Measurements from ENCODE around the gene GRIK4.

GRIK4 gene

GRCh38 chr11:120629407-120630080 lies 118.0 kb downstream of the GRIK4 start:
- no peak for DNase-seq (ENCODE audit: low read depth, low spot score)
- H3K4me3 ChIP-seq (ENCODE audit: low read depth, low read length) = no peak overlapping the region
- ChIA-PET CTCF (interaction anchor here (1.5 kb wide), 1 partner anchor 55 kb away, joined by 4 read pairs; no protein-coding TSS in a partner anchor), POLR2A (no interaction called here)
- no peak for TF ChIP-seq CTCF (IDR thresholded peaks at IDR 0.05; ENCODE audit: insufficient read depth, low read length, missing control alignments)

- CTCF ChIA-PET = interaction anchor here (1.4 to 1.5 kb wide), 2 partner anchors 55 kb away, joined by 4 to 5 read pairs; no protein-coding TSS in a partner anchor
- no peak for DNase-seq (ENCODE audit: low read depth, low spot score)
- TF ChIP-seq CTCF (IDR thresholded peaks at IDR 0.05; ENCODE audit: insufficient read depth, low read length, missing control alignments) = no peak
- POLR2A ChIA-PET = no interaction called here
- no peak overlapping the region for H3K4me3 ChIP-seq (ENCODE audit: low read depth, low read length)
These were observed 118.6 kb downstream of the GRIK4 start for GRCh38 chr11:120630122-120630521.

- no peak for DNase-seq (ENCODE audit: low read depth, low spot score)
- POLR2A ChIA-PET = no interaction called here
- H3K4me3 ChIP-seq (ENCODE audit: low read depth, low read length) = no peak overlapping the region
- CTCF ChIA-PET = interaction anchor here (2.0 kb wide), 1 partner anchor 10 kb away, joined by 4 read pairs; no protein-coding TSS in a partner anchor
- TF ChIP-seq CTCF (IDR thresholded peaks at IDR 0.05; ENCODE audit: insufficient read depth, low read length, missing control alignments) = no peak
These were observed 121.0 kb downstream of the GRIK4 start for GRCh38 chr11:120632579-120632978.

- CTCF ChIA-PET = no interaction called here
- no peak for DNase-seq (ENCODE audit: low read depth, low spot score)
- TF ChIP-seq CTCF (IDR thresholded peaks at IDR 0.05; ENCODE audit: insufficient read depth, low read length, missing control alignments) = no peak
- POLR2A ChIA-PET = no interaction called here
- H3K4me3 ChIP-seq (ENCODE audit: low read depth, low read length) = no peak overlapping the region
These were observed 122.3 kb downstream of the GRIK4 start for GRCh38 chr11:120633616-120634393.

- POLR2A ChIA-PET = no interaction called here
- DNase-seq (ENCODE audit: low read depth, low spot score) = no peak
- TF ChIP-seq CTCF (IDR thresholded peaks at IDR 0.05; ENCODE audit: insufficient read depth, low read length, missing control alignments) = no peak
- CTCF ChIA-PET = no interaction called here
- no peak overlapping the region for H3K4me3 ChIP-seq (ENCODE audit: low read depth, low read length)
These were observed 123.2 kb downstream of the GRIK4 start for GRCh38 chr11:120634706-120635105.

- ChIA-PET POLR2A (no interaction called here), CTCF (no interaction called here)
- no peak for TF ChIP-seq CTCF (IDR thresholded peaks at IDR 0.05; ENCODE audit: insufficient read depth, low read length, missing control alignments)
- DNase-seq (ENCODE audit: low read depth, low spot score) = no peak
- H3K4me3 ChIP-seq (ENCODE audit: low read depth, low read length) = no peak overlapping the region
These were observed 123.7 kb downstream of the GRIK4 start for GRCh38 chr11:120635136-120635810.

Data from AG04449 (cell line).